Peyer's patch (tissue), 4 donors: ENCODE results near the gene DCLK1. TPM values are rescaled to one million over a fixed set of nuclear protein-coding genes. Genes with fewer than 3 reads are reported as not detected.

ENCODE experiments used
- DNase-seq, 3 donors: peaks; one replicate each; pipeline ENCODE4 v3.0.0-alpha.2; 2017 to 2019
- H3K27ac ChIP-seq, 4 donors: fragments of 200-600 bp; sonication (generic); one replicate each; pipeline ENCODE4 v1.5.1; 2016 to 2019
- H3K27me3 ChIP-seq, 2 donors: fragments of 200-600 bp; sonication (generic); one replicate each; pipeline ENCODE4 v1.5.1; 2019
- H3K36me3 ChIP-seq, 3 donors: fragments of 200-600 bp; sonication (generic); one replicate each; pipeline ENCODE4 v1.5.1; 2016 to 2019
- H3K4me1 ChIP-seq, 4 donors: fragments of 200-600 bp; sonication (generic); one replicate each; pipeline ENCODE4 v1.5.1; 2016 to 2019
- H3K4me3 ChIP-seq, 4 donors: fragments of 200-600 bp; sonication (generic); 1 replicate in 3 of 4; 2 replicates in 1 of 4; pipeline ENCODE4 v1.5.1; 2016 to 2019; ENCODE audit warnings: mild to moderate bottlenecking in 1 of 4
- H3K9me3 ChIP-seq, 4 donors: fragments of 200-600 bp; sonication (generic); one replicate each; pipeline ENCODE4 v1.5.1; 2016 to 2019; ENCODE audit warnings: mild to moderate bottlenecking in 1 of 4
- POLR2A ChIP-seq, 2 donors: fragments of 450-650 bp; IDR thresholded peaks; one replicate each; pipeline ENCODE4 v1.5.1; 2017; ENCODE audit warnings: antibody characterized with exemption in 2 of 2, mild to moderate bottlenecking in 2 of 2, moderate library complexity in 2 of 2
- total RNA-seq, 4 donors: library from RNA; depleted of rRNA; stranded (reverse); fragments of >200 nt; gene quantifications; one replicate each; pipeline ENCODE4 v1.1.0, GENCODE V29; 2016
- TF ChIP-seq, protein P1 (sequence below), 6 experiments: fragments of 450-650 bp in 4 of 6; fragments of 200-600 bp in 2 of 6; sonication (generic) in 1 of 6; IDR thresholded peaks; one replicate each; pipeline ENCODE4 v1.5.1; 2017 to 2019; ENCODE audit warnings: antibody characterized with exemption in 6 of 6, mild to moderate bottlenecking in 3 of 6, moderate library complexity in 1 of 6

DCLK1 gene
- total RNA-seq, 4 donors from 2014 or later = 3.7 to 23.1 (median 9.1) TPM

GRCh38 chr13:35839806-35840205 lies 291.4 kb downstream of the DCLK1 start:
- Histone ChIP-seq H3K27ac (no peak overlapping the region), H3K4me1 (no peaks in the 10 kb centered on the region), H3K36me3 (no peaks in the 10 kb centered on the region), H3K4me3 (no peak overlapping the region), H3K27me3 (no peaks in the 10 kb centered on the region), H3K9me3 (no peaks in the 10 kb centered on the region)
- no peak for DNase-seq
- TF ChIP-seq, protein P1, sequence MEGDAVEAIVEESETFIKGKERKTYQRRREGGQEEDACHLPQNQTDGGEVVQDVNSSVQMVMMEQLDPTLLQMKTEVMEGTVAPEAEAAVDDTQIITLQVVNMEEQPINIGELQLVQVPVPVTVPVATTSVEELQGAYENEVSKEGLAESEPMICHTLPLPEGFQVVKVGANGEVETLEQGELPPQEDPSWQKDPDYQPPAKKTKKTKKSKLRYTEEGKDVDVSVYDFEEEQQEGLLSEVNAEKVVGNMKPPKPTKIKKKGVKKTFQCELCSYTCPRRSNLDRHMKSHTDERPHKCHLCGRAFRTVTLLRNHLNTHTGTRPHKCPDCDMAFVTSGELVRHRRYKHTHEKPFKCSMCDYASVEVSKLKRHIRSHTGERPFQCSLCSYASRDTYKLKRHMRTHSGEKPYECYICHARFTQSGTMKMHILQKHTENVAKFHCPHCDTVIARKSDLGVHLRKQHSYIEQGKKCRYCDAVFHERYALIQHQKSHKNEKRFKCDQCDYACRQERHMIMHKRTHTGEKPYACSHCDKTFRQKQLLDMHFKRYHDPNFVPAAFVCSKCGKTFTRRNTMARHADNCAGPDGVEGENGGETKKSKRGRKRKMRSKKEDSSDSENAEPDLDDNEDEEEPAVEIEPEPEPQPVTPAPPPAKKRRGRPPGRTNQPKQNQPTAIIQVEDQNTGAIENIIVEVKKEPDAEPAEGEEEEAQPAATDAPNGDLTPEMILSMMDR (IDR thresholded peaks at IDR 0.05) = no peak
- no peak for TF ChIP-seq POLR2A (IDR thresholded peaks at IDR 0.05)

DNA sequence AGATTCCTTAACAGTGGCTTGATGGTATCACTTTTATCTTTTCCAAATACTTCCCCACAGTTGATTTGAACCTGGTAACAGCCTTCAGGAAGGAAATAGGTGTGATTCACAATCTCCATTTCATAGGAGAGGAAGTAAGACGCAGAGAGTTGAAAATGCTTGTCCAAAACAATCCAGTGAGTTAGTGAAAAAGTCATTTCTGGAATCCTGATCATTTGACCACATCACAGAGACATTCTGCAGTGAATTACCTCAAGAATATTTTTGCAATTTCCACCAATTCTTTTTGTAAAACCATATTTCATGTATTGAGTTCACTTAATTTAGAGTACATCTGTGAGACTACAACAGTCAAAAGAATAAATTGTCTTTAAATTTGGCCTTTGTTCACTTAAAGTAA lies 292.8 kb downstream of the DCLK1 start:
- TF ChIP-seq POLR2A (IDR thresholded peaks at IDR 0.05) = no peak
- TF ChIP-seq, protein P1 (IDR thresholded peaks at IDR 0.05) = no peak
- DNase-seq = no peak
- no peaks in the 10 kb centered on the region for H3K4me1 ChIP-seq
- H3K9me3 ChIP-seq = no peaks in the 10 kb centered on the region
- no peaks in the 10 kb centered on the region for H3K36me3 ChIP-seq
- no peaks in the 10 kb centered on the region for H3K27me3 ChIP-seq
- H3K27ac ChIP-seq = no peak overlapping the region
- H3K4me3 ChIP-seq = no peak overlapping the region

GRCh38 chr13:35836446-35836845 lies 294.7 kb downstream of the DCLK1 start:
- Histone ChIP-seq H3K4me1 (no peaks in the 10 kb centered on the region), H3K27ac (no peak overlapping the region), H3K27me3 (no peaks in the 10 kb centered on the region), H3K4me3 (no peak overlapping the region), H3K9me3 (no peaks in the 10 kb centered on the region), H3K36me3 (no peaks in the 10 kb centered on the region)
- DNase-seq = no peak
- TF ChIP-seq POLR2A (IDR thresholded peaks at IDR 0.05) = no peak
- TF ChIP-seq, protein P1 (IDR thresholded peaks at IDR 0.05) = no peak

GRCh38 chr13:35835989-35836388 lies 295.2 kb downstream of the DCLK1 start:
- Histone ChIP-seq H3K9me3 (no peaks in the 10 kb centered on the region), H3K4me1 (no peaks in the 10 kb centered on the region), H3K4me3 (no peak overlapping the region), H3K27me3 (no peaks in the 10 kb centered on the region), H3K36me3 (no peaks in the 10 kb centered on the region), H3K27ac (no peak overlapping the region)
- TF ChIP-seq, protein P1 (IDR thresholded peaks at IDR 0.05) = no peak
- TF ChIP-seq POLR2A (IDR thresholded peaks at IDR 0.05) = no peak
- no peak for DNase-seq

DNA sequence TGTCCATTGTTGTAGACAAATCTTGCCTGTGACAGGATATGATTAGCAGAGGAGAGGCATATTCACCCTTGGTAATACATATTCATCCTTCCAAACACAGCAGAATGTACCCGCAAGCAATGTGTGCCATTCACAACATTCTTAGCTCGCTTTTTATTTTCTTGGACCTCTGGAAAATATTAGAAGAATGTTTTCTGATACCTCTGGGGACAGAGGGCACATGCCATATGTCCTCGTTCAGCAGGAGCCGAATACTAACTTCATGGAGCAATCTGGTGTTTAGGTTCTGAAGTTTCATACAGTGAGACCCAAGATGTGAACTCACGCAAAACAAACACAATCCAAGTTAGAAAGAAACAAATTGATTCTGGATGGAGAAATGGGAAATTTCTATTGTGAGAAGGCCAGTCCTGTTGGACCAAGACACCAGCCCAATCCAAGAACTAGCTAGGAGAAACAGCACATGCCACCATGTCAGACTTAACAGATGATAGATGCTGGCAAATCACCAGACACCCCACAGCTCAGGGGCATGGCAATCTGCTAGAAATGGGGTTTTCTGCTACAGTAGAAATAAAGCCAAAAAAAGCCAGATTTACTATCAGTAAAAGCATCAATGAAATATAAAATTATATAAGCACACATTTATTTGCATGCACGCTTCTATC lies 297.4 kb downstream of the DCLK1 start:
- Histone ChIP-seq H3K27me3 (no peaks in the 10 kb centered on the region), H3K27ac (no peak overlapping the region), H3K4me3 (no peak overlapping the region), H3K4me1 (no peaks in the 10 kb centered on the region), H3K9me3 (no peaks in the 10 kb centered on the region), H3K36me3 (no peaks in the 10 kb centered on the region)
- no peak for TF ChIP-seq POLR2A (IDR thresholded peaks at IDR 0.05)
- TF ChIP-seq, protein P1 (IDR thresholded peaks at IDR 0.05) = no peak
- DNase-seq = no peak

GRCh38 chr13:35833031-35833430 lies 298.2 kb downstream of the DCLK1 start:
- Histone ChIP-seq H3K36me3 (no peaks in the 10 kb centered on the region), H3K27ac (no peak overlapping the region), H3K27me3 (no peaks in the 10 kb centered on the region), H3K4me1 (no peaks in the 10 kb centered on the region), H3K9me3 (no peaks in the 10 kb centered on the region), H3K4me3 (no peak overlapping the region)
- TF ChIP-seq POLR2A (IDR thresholded peaks at IDR 0.05) = no peak
- TF ChIP-seq, protein P1 (IDR thresholded peaks at IDR 0.05) = no peak
- DNase-seq = no peak
